CD4-positive, alpha-beta T cell (primary cell): ENCODE data around the gene CNTN4. TPM values are rescaled to one million over a fixed set of nuclear protein-coding genes. Genes with fewer than 3 reads are reported as not detected.

Experiments
- ATAC-seq: fragments of 200-7000 bp; cut with Tn5 transposase; one replicate; pipeline ENCODE4 v1.10.0; 2022; ENCODE audit warnings: mild to moderate bottlenecking; ENCODE audit not compliant: poor library complexity
- CTCF ChIA-PET: fragments of 350-600 bp; sonication (Branson Sonifier 250); formaldehyde crosslinking; loops from one replicate; lab custom pipeline; 2021; ENCODE audit warnings: antibody characterized with exemption, inconsistent platforms; lab: Charles Lee
- POLR2A ChIA-PET: fragments of 350-600 bp; sonication (Branson Sonifier 250); formaldehyde crosslinking; loops from one replicate; lab custom pipeline; 2021; ENCODE audit warnings: antibody characterized with exemption, inconsistent platforms; lab: Charles Lee
- DNase-seq, 14 experiments: peaks; one replicate each; pipeline ENCODE4 v3.0.0-alpha.2; 2013 to 2020; ENCODE audit warnings: mixed read lengths in 2 of 14
- H3K27ac ChIP-seq, 2 donors: one replicate each; pipeline versions ENCODE4 v1.5.1 to v1.7.0; 2013; ENCODE audit warnings: low read length in 2 of 2, low read depth in 1 of 2, mild to moderate bottlenecking in 1 of 2
- H3K27me3 ChIP-seq, 2 experiments: 1 replicate in 1 of 2; 2 replicates in 1 of 2; pipeline versions ENCODE4 v1.6.1 to v1.7.0; 2013; ENCODE audit warnings: low read length in 2 of 2, control low read depth in 1 of 2, mild to moderate bottlenecking in 1 of 2, moderate library complexity in 1 of 2; ENCODE audit not compliant: insufficient read depth in 2 of 2, control insufficient read depth in 1 of 2
- H3K36me3 ChIP-seq: one replicate; pipeline ENCODE4 v1.6.1; 2013; ENCODE audit warnings: low read length, control low read depth; ENCODE audit not compliant: insufficient read depth
- H3K4me1 ChIP-seq: one replicate; pipeline ENCODE4 v1.6.1; 2013; ENCODE audit warnings: low read length, control low read depth; ENCODE audit not compliant: insufficient read depth
- H3K4me3 ChIP-seq: one replicate; pipeline ENCODE4 v1.5.1; 2013; ENCODE audit warnings: mild to moderate bottlenecking, low read length, moderate library complexity
- H3K9me3 ChIP-seq, 2 experiments: 1 replicate in 1 of 2; 2 replicates in 1 of 2; pipeline versions ENCODE4 v1.6.1 to v1.7.0; 2013; ENCODE audit warnings: low read length in 2 of 2, mild to moderate bottlenecking in 2 of 2, control low read depth in 1 of 2, moderate library complexity in 1 of 2; ENCODE audit not compliant: control insufficient read depth in 1 of 2, insufficient read depth in 1 of 2
- H3K27ac Mint-ChIP-seq: one replicate; pipeline ENCODE4 v1.8.0; 2020; ENCODE audit warnings: mixed read lengths
- H3K27me3 Mint-ChIP-seq: one replicate; pipeline ENCODE4 v1.8.0; 2021; ENCODE audit warnings: mixed read lengths
- H3K36me3 Mint-ChIP-seq: one replicate; pipeline ENCODE4 v1.8.0; 2021; ENCODE audit warnings: low read depth, mixed read lengths
- H3K4me1 Mint-ChIP-seq: one replicate; pipeline ENCODE4 v1.8.0; 2021; ENCODE audit warnings: low read depth, mixed read lengths
- H3K4me3 Mint-ChIP-seq: one replicate; pipeline ENCODE4 v1.8.0; 2020; ENCODE audit warnings: mild to moderate bottlenecking, mixed read lengths
- H3K9me3 Mint-ChIP-seq: one replicate; pipeline ENCODE4 v1.8.0; 2020; ENCODE audit warnings: mixed read lengths
- intact Hi-C, 2 experiments: fragments of 100-400 bp; cut with DNase I in 1 of 2; cut with micrococcal nuclease in 1 of 2; formaldehyde crosslinking; loops; one replicate each; pipeline versions ENCODE4 v1.15.1 to v1.9.0; 2023 to 2025; cut with DNase I, micrococcal nuclease
- total RNA-seq, 174 experiments: library from RNA in 2 of 174; stranded (reverse) in 2 of 174; gene quantifications; one replicate each; pipeline ENCODE4 v1.2.3 and lab custom pipeline; 2021 to 2026
- TF ChIP-seq, protein P1 (sequence below): fragments of 200-600 bp; IDR thresholded peaks from one replicate; pipeline ENCODE4 v1.8.0; 2022; ENCODE audit warnings: antibody characterized with exemption, mild to moderate bottlenecking

Gene CNTN4
- total RNA-seq, 2 experiments from 2014 or later, result not detected

DNA sequence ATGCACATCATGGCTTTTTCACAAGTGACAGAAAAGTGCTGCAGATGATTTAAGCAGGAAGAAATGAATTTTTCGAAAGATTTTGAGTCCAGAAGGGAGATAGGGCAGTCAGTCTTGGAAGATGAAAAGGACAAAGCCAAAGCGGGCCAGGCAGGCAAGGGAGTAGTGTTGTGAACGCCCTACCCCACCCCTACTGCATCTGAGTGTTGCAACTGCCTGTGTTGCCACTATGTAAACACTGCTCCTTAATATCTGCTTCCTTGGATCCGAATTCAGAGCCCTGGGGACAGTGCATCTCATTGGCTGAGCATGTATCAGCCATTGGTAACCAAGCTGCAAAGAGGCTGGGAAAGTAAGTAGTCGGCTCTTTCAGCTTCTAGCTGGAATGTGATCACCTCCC lies 39.0 kb downstream of the CNTN4 start:
- Mint-ChIP-seq H3K27ac (no peak overlapping the region), H3K4me3 (no peak overlapping the region), H3K27me3 (no peaks in the 10 kb centered on the region), H3K4me1 (no peaks in the 10 kb centered on the region), H3K9me3 (peaks cover 3% of the 10 kb centered on the region), H3K36me3 (no peaks in the 10 kb centered on the region)
- no peaks in the 10 kb centered on the region for H3K36me3 ChIP-seq
- H3K27ac ChIP-seq, result no peak overlapping the region
- ChIA-PET POLR2A (no interaction called here), CTCF (no interaction called here)
- intact Hi-C loops, result no loop called here
- H3K27me3 ChIP-seq, result no peaks in the 10 kb centered on the region
- TF ChIP-seq, protein P1, sequence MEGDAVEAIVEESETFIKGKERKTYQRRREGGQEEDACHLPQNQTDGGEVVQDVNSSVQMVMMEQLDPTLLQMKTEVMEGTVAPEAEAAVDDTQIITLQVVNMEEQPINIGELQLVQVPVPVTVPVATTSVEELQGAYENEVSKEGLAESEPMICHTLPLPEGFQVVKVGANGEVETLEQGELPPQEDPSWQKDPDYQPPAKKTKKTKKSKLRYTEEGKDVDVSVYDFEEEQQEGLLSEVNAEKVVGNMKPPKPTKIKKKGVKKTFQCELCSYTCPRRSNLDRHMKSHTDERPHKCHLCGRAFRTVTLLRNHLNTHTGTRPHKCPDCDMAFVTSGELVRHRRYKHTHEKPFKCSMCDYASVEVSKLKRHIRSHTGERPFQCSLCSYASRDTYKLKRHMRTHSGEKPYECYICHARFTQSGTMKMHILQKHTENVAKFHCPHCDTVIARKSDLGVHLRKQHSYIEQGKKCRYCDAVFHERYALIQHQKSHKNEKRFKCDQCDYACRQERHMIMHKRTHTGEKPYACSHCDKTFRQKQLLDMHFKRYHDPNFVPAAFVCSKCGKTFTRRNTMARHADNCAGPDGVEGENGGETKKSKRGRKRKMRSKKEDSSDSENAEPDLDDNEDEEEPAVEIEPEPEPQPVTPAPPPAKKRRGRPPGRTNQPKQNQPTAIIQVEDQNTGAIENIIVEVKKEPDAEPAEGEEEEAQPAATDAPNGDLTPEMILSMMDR, result no peak
- H3K4me1 ChIP-seq, result no peaks in the 10 kb centered on the region
- ATAC-seq (no peak), DNase-seq (no peak)
- peaks cover 5 to 7% of the 10 kb centered on the region in 2 experiments for H3K9me3 ChIP-seq
- H3K4me3 ChIP-seq, result no peak overlapping the region

DNA sequence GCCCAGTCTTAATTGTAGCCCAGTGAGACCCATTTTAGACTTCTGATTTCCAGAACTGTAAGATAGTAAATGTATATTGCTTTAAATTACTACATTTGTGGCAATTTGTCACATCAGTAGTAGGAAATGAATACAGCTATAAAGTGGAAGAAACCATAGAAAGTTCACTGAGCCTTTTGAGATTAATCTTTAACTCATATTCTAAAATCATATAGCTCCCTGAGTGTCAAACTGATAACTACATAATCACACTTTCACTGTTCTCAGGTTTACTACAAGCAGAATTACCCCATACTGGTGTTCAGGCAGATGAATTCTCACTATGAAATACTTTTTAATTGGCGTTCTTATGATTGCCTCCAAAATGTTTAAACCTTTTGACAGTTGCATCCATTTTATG lies 42.8 kb downstream of the CNTN4 start:
- no peak overlapping the region for H3K4me3 Mint-ChIP-seq
- H3K27me3 Mint-ChIP-seq, result no peaks in the 10 kb centered on the region
- ChIA-PET POLR2A (no interaction called here), CTCF (interaction anchor here (1.3 kb wide), 1 partner anchor 13 kb away, joined by 5 read pairs; no protein-coding TSS in a partner anchor)
- no peak for DNase-seq
- peaks cover 5 to 7% of the 10 kb centered on the region in 2 experiments for H3K9me3 ChIP-seq
- H3K36me3 Mint-ChIP-seq, result no peaks in the 10 kb centered on the region
- no peak overlapping the region for H3K27ac ChIP-seq
- H3K4me3 ChIP-seq, result no peak overlapping the region
- no peaks in the 10 kb centered on the region for H3K4me1 ChIP-seq
- no peaks in the 10 kb centered on the region for H3K4me1 Mint-ChIP-seq
- H3K9me3 Mint-ChIP-seq, result peaks cover 7% of the 10 kb centered on the region
- no peaks in the 10 kb centered on the region for H3K36me3 ChIP-seq
- H3K27me3 ChIP-seq, result no peaks in the 10 kb centered on the region
- TF ChIP-seq, protein P1, result no peak
- ATAC-seq, result no peak
- intact Hi-C loops, result no loop called here
- no peak overlapping the region for H3K27ac Mint-ChIP-seq

DNA sequence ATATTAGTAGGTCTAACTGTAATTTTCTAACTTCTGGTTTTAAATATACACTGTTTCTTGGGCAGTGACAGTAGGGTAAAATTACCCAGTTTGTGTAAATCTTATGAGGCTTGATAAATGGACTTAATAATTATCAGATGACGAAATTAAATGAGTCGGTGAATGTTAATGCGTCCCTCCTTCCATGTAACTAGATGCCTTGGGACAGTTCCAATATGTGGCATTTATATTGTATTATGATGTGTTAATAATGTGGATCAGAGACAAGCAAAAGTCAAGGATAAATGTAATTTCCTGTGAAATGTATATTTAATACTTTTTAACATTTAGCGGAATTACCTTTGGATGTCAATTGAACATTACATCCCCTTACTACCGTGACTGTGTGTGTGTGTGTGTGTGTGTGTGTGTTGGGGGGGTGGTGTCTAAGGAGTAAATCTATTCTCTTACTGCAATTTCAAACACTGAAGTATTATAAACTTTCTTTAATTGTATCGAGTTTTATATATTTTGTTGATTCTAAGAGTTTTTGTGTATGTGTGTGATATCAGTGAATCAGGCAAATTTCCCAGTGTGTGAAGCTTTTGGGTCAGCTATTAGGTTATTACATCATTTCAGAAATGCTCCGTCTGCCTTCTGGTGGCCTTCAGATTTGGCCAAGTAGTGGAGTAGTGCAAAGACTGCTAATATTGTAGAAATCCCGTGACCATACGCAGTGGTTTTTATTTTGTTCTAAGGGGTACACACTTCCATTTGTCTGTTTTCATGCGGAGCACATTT lies 50.1 kb downstream of the CNTN4 start:
- H3K27me3 Mint-ChIP-seq, result no peaks in the 10 kb centered on the region
- no peaks in the 10 kb centered on the region for H3K4me1 Mint-ChIP-seq
- Histone ChIP-seq H3K27ac (no peak overlapping the region), H3K9me3 (no peaks in the 10 kb centered on the region), H3K27me3 (no peaks in the 10 kb centered on the region), H3K36me3 (no peaks in the 10 kb centered on the region), H3K4me1 (no peaks in the 10 kb centered on the region), H3K4me3 (no peak overlapping the region)
- H3K4me3 Mint-ChIP-seq, result no peak overlapping the region
- TF ChIP-seq, protein P1, result no peak
- H3K27ac Mint-ChIP-seq, result no peak overlapping the region
- ChIA-PET POLR2A (no interaction called here), CTCF (no interaction called here)
- ATAC-seq (no peak), DNase-seq (no peak)
- H3K36me3 Mint-ChIP-seq, result no peaks in the 10 kb centered on the region
- intact Hi-C loops, result no loop called here
- H3K9me3 Mint-ChIP-seq, result no peaks in the 10 kb centered on the region
